GM18868 (cell line): Measurements from ENCODE around the gene AHCY.
"Not testable (repeated sequence)": the region's sequence is repeated elsewhere in the genome, so short reads cannot be mapped to it uniquely, and the experiment has no call there.

Experiments
- ATAC-seq: cut with Tn5 transposase; IDR thresholded peaks from one replicate; pipeline ENCODE4 v1.9.1; 2021; ENCODE audit warnings: mild to moderate bottlenecking, moderate library complexity; ENCODE audit not compliant: unreplicated experiment

AHCY gene

DNA sequence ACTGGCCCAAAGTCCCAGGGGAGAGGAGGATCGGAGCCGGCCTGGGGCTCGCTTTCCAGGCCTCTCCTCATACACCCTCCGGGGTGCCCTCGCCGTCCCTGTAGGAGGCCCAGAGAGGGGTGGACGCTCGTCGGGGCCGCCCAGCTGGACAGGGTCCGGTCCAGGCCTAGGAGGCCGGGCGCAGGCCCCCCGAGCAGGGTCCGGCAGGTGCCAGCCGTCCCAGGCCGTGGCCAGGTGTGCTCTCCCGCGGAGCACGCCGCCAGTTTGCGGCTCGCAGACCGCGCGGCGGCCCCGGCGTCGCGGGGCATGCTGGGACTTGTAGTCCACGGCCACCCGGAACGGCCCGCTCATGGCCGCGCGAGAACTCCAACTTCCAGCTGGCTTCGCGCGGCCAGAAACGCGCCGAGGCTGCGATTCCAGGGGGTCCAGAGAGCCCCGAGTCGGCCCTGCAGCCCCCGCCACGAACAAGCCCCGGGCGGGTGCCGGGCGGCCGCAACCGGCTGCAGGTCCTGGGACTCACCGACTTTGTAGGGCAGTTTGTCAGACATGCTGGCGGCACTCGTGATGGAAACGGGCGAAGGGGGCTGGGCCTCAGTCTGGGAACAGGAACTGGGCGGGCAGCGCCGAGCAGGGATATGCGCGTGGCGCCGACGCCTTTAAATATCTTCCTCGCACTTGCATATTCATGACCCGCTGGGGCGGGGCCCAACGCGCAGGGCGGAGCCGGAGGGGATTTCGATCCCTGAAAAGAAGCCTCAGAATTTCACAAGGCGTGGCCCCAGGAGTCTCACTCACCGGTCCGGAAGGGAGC lies at the start of gene AHCY:
Gene AHCY (minus strand): TSS at position 633 of the 811 bp plus-strand sequence. CDS start 85 bp downstream, at position 548.
- peak; percentile 89 for ATAC-seq

DNA sequence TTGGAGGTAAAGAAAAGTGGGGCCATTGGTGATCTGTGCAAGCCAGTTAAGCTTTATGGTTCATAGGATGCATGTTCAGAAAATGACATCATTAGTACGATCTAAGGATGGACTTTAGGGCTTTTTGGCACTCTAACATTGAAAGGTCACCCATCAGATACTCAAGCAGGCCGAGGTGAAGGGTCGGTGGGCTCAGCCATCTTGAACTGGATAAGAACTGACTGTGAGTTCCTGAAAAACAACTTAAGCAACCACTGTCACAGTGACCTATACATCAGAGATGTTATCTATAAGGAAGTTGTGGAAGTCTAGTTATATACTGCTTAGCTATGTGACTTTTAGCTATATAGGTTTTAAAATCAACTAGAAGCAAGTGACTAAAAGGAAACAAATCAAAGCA lies 46.9 kb upstream of the AHCY start:
- ATAC-seq = no peak

DNA sequence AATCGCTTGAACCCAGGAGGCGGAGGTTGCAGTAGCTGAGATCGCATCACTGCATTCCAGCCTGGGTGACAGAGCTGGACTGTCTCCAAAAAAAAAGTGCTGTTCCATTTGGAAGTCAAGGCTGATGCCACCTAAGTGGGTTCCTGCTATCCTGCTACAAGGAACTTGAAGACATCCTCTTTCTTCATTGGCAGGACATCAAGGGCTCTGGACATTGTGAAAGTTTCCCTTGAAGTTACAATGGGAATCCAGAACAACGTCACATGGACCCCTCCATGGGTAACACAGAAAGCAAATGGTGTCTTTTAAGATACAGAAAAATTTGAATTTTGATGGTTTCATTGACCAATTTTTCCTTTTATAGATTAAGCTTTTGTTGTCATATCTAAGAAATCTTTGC lies 44.4 kb upstream of the AHCY start:
- ATAC-seq = no peak

DNA sequence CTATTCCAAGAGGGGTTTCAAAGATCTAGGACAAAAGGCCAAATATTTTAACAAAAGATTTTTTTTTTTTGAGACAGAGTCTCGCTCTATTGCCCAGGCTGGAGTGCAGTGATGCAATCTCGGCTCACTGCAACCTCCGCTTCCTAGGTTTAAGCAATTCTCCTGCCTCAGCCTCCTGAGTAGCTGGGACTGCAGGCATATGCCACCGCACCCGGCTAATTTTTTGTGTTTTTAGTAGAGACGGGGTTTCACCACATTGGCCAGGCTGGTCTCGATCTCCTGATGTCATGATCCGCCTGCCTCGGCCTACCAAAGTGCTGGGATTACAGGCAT lies 43.3 kb upstream of the AHCY start:
- ATAC-seq = not testable (repeated sequence)

DNA sequence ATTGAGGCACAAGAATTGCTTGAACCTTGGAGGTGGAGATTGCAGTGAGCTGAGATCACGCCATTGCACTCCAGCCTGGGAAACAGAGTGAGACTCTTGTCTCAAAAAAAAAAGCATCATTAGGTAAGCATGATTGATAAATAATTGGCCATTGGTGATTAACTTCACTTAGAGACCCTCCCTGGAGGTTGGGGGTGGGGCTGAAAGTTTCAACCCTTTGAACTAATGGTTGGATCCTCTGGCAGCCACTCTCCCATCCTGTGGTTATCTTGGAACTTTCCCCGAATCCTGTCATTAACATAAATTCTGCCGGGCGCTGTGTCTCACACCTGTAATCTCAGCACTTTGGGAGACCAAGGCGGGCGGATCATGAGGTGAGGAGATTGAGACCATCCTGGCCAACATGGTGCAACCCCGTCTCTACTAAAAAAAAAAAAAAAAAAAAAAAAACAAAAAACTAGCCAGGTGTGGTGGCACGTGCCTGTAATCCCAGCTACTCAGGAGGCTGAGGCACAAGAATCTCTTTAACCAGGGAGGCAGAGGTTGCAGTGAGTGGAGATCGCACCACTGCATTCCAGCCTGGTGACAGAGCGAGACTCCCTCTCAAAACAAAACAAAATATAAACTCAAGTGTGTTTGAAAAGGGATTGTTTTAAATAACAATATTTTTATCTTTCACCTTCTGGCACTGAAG lies 42.8 kb upstream of the AHCY start:
- ATAC-seq = not testable (repeated sequence)

DNA sequence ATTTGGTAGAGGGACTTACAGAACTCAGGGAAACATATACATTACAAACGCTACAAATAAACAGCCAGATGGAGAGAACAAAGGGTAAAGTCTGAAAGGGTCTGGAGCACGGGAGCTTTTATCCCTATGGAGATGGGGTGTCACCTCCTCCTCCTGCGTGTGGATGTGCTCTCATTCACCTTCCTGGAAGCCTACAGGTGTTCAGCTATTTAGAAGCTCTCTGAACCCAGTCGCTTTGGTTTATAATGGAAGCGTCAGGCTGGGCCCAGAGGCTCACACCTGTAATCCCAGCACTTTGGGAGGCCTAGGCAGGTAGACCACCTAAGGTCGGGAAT lies 42.2 kb upstream of the AHCY start:
- no peak for ATAC-seq

DNA sequence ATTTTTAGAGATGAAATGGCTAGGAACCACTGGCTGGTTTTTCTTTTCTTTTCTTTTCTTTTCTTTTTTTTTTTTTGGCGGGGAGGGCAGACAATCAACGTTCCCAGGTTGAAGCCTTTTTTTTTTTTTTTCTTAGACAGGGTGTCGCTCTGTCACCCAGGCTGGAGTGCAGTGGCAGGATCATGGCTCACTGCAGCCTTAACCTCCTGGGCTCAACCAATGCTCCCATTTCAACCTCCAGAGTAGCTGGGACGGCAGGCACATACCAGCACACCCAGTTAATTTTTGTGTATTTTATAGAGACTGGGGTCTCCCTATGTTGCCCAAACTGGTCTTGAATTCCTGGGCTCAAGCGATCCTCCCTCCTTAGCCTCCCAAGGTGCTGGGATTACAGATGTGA lies 41.1 kb upstream of the AHCY start:
- no peak for ATAC-seq

DNA sequence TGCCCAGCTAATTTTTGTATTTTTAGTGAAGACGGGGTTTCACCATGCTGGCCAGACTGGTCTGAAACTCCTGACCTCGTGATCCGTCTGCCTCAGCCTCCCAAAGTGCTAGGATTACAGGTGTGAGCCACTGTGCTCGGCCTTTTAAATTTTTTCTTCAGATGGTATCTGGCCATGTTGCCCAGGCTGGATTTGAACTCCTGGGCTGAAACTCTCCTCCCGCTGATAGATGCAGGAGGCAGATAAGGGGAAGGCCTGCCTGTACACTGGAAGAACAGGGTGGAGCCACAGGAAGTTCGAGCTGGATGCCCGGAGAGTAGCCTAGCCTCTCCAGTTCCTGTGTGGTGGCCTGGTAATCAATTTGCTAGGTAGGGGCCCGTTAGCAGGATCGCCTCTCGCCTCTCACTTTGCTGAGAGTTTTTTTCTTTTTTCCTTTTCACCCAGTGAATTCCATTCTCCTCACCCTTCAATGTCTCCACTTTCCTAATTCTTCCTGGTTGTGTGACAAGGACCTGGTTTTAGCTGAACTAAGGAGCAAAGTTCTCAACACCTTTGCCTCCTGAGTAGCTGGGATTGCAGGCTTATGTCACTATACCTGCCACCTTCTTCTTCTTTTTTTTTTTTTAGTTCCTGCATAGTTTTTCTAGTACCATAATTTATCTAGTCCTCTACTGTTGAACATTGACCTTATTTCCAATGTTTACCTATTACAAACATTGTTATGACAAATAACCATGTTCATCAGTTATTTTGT lies 40.5 kb upstream of the AHCY start:
- no peak for ATAC-seq

DNA sequence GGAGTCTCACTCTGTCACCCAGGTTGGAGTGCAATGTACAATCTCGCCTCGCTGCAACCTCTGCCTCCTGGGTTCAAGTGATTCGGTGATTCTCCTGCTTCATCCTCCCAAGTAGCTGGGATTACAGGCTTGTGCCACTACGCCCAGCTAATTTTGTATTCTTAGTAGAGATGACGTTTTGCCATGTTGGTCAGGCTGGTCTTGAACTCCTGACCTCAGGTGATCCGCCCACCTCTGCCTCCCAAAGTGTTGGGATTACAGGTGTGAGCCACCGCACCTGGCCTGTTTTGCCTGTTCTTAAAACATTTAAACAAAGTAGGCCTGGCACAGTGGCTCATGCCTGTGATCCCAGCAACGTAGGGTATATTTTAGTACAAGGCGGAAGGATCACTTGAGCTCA lies 38.0 kb upstream of the AHCY start:
- ATAC-seq = not testable (repeated sequence)

DNA sequence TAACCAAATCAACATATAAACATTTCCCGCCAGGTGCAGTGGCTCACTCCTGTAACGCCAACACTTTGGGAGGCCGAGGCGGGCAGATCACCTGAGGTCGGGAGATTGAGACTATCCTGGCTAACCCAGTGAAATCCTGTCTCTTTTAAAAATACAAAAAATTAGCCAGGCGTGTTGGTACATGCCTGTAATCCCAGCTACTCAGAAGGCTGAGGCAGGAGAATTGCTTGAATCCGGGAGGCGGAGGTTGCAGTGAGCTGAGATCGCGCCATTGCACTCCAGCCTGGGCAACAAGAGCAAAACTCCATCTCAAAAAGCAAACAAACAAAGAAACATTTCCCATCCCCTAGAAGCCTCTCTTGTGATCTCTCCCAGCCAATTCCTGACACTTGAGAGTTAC lies 37.6 kb upstream of the AHCY start:
- not testable (repeated sequence) for ATAC-seq

DNA sequence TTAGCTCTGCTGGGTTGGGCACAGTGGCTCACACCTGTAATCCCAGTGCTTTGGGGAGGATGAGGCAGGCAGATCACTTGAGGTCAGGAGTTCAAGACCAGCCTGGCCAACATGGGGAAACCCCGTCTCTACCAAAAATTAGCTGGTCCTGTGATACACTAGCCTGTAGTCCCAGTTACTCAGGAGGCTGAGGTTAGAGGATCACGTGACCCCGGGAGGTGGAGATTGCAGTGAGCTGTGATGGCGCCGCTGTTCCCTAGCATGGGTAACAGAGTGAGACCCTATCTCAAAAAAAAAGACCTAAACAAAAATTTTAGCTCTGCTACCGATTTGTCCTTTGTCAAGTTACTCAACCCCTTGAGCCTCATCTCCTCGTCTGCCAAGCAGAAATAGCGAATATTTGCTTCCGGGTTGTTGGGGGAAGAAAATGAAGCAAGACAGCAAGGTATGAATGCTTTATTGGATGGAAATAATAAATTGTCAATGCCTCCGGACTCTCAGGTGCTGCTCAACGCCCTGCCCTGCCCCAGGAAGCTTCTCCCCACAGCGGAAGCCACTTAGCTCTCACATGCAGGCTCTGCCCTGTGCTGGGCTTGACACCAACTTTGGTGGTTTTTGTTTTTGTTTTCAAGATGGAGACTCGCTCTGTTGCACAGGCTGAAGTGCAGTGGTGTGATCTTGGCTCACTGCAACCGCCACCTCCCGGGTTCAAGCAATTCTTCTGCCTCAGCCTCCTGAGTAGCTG lies 35.0 kb upstream of the AHCY start:
- no peak for ATAC-seq

DNA sequence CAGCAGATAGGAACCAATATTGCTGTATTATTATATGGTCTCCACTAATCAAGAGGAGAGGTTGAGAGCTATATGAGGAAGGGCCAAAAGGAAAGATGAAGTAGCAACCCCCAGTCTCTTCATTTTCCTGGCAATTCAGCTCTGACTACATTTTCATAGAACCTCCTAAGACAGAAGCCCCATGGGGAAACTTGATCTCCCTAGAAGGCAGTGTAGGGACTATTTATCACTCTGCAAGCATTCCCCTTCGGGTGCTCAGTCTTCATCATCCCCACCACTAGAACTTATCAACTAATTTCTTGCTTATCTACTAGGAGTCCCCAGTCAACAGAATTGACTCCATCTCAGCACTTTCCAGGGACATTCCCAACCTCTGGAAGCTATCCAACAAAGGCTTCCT lies 34.4 kb upstream of the AHCY start:
- no peak for ATAC-seq

DNA sequence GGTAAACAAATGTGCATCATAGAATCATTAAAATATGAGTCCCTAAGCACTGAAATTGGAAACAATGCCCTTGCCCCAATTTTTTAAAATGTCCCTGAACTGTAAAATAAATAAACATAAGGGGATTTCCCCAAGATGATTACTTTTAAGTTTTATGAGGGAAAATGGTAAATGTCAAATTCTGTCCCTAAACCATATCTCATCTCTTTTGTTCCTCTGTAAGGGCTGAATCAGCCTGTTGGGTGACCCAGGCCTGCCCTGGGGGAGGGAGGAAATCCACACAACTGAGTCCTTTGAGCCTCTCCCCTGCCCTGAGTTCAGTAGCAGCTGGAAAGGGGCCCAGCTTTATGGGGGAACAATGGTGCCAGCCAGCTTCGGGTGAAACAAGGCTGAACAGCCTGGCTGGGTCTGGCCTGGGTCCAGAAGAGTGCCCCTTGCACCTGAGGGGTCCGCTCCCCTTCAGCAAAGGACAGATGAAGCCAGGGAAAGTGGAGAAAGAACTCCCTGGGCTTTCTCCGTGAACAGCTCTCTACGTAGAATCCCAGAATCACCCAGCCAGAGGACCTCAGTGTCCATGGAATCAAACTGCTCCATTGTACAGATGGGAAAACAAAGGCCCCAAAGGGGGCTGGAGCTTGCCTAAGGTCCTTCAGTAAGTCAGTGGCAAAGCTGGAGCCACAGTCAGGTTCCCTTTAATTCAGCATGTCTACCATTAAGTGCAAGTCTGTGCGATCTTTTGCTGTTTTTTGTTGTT lies 31.7 kb upstream of the AHCY start:
- no peak for ATAC-seq

DNA sequence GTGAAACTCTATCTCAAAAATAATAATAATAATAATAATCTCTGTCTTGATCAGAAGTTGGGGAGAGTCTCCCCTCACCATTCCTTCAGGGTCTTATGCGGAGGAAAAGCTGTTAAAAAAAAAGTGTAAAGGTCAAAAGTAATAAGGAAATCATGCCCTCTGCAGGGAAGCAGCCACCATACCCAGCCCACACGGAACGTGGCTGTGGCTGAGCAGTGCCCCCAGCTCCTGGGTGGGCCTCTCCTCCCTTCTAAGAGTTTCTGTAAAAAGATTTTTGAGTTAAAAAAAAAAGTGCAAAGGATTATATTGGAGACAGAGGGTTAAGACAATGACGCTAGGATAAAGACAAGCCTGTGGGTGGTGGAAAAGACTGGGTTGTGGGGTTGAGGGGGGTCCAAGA lies 30.6 kb upstream of the AHCY start:
- ATAC-seq = no peak

DNA sequence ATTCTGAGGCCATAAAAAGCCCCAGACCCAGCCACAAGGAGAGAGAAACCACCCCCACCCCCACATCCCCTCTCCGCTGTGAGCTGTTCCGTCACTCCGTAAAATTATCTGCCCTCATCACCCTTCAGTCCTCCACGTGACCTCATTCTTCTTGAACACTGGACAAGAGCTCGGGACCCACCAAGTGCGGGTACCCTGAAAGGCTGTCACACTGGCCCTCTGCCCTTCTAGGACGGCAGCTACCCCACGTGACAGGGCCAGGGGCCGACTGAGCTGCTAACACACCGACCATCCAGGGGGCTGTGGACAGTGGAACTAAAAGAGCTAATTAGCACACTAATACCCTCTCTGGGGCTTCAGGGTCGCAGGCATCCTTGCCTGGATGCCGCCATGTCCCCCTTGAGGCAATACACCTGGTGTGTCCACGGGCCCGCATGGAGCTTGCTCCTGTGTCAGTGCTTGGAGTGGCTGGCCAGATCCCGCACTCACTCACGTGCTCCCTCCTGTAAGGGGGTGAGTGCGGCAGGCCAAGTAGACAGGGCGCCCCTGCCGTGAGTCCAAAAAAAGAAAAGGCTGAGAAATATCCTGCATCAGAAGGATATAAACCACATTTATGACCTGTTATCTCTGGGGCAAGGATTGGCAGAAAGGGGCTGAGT lies 29.2 kb upstream of the AHCY start:
- ATAC-seq = no peak

DNA sequence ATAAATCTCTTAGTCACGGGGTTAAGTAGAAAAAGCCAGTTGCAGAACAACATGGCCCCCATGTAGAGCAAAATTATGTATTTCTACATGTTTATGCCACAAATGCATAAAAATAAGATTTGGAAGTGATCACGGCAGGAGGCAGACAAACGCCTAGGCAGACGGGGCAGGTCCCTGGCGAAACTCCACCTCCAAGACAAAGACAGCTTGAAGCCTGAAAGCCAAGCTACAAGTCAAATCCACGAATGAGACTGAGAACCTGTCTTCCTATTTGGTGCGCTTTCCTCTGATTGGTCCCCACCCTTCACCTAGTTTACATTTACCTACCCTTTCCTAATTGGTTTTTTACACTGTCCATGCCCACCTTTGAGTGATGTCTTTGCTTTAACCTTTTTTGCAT lies 28.7 kb upstream of the AHCY start:
- ATAC-seq = no peak

DNA sequence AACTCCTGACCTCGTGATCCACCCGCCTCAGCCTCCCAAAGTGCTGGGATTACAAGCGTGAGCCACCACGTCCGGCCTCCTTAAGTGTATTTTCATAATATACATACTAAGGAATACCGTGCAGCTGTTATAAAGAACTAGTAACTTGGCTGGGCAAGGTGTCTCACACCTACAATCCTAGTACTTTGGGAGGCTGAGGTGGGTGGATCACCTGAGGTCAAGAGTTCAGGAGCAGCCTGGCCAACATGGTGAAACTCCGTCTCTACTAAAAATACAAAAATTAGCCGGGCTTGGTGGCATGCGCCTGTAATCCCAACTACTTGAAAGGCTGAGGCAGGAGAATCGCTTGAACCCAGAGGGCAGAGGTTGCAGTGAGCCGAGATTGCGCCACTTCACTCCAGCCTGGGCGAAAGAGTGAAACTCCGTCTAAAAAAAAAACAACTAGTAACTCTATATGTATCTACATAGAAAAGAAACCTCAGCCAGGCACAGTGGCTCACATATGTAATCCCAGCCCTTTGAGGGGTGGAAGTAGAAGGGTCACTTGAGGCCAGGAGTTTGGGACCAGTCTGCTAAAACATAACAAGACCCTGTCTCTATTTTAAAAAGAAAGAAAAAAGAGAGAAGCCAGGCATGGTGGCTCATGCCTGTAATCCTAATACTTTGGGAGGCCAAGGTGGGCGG lies 27.8 kb upstream of the AHCY start:
- not testable (repeated sequence) for ATAC-seq

DNA sequence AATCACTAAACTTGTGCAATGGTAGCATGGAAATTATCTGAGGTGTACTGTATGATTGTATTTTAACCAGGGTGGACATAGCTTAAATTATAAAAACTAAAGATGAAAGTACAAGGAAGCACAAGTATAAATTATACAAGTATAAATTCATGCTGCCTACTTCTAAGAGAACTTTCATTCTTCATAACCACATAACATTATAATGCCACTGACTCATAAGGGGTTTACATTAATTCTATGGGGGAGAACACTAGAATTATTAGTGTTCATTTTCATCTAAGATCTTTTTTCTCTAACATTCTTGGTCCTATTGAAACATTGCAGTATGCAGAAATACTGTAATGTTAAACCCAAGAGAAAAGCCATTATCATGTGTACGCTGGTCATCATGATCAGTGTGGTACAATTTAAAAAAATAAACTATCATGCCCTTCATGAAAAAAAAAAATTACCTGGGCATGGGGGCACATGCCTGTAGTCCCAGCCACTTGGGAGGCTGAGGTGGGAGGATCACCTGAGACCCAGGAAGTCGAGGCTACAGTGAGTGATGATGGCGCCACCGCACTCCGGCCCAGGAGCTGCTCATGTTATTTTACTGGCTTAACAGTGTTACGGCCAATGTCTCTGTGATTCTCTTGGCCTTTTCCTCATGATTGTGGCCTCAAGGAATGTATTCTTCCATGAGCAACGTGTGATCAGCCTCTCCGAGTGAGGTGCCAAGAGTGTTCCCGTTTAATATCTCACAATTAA lies 25.9 kb upstream of the AHCY start:
- ATAC-seq = no peak

DNA sequence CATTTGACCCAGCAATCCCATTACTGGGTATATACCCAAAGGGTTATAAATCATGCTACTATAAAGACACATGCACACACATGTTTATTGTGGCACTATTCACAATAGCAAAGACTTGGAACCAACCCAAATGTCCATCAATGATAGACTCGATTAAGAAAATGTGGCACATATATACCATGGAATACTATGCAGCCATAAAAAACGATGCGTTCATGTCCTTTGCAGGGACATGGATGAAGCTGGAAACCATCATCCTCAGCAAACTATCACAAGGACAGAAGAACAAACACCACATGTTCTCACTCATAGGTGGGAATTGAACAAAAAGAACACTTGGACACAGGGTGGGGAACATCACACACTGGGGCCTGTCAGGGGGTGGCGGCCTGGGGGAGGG lies 25.1 kb upstream of the AHCY start:
- ATAC-seq = not testable (repeated sequence)
